Nephron progenitor cell (in vitro differentiated cells): ENCODE data around the gene NUP43.
"Not testable (repeated sequence)": the region's sequence is repeated elsewhere in the genome, so short reads cannot be mapped to it uniquely, and the experiment has no call there.

Experiments used
- DNase-seq: peaks from one replicate; pipeline ENCODE4 v3.0.0; 2021
- H3K27ac Mint-ChIP-seq: 2 replicates; pipeline ENCODE4 v1.8.0; 2021; ENCODE audit warnings: mild to moderate bottlenecking, moderate library complexity, mixed read lengths
- H3K27me3 Mint-ChIP-seq: 2 replicates; pipeline ENCODE4 v1.8.0; 2021; ENCODE audit warnings: mild to moderate bottlenecking, low read depth, mixed read lengths; ENCODE audit not compliant: poor library complexity
- H3K36me3 Mint-ChIP-seq: 2 replicates; pipeline ENCODE4 v1.8.0; 2021; ENCODE audit warnings: low read depth, mixed read lengths
- H3K4me1 Mint-ChIP-seq: 2 replicates; pipeline ENCODE4 v1.8.0; 2021; ENCODE audit warnings: mixed read lengths
- H3K4me3 Mint-ChIP-seq: 2 replicates; pipeline ENCODE4 v1.8.0; 2021; ENCODE audit warnings: mild to moderate bottlenecking, moderate library complexity, mixed read lengths
- H3K9me3 Mint-ChIP-seq: 2 replicates; pipeline ENCODE4 v1.8.0; 2021; ENCODE audit warnings: mild to moderate bottlenecking, moderate library complexity, mixed read lengths
- TF ChIP-seq, protein P1 (sequence below): fragments of 200-600 bp; sonication (generic); IDR thresholded peaks from 2 replicates; pipeline ENCODE4 v1.5.0; 2021; ENCODE audit warnings: antibody characterized with exemption

The NUP43 gene

DNA sequence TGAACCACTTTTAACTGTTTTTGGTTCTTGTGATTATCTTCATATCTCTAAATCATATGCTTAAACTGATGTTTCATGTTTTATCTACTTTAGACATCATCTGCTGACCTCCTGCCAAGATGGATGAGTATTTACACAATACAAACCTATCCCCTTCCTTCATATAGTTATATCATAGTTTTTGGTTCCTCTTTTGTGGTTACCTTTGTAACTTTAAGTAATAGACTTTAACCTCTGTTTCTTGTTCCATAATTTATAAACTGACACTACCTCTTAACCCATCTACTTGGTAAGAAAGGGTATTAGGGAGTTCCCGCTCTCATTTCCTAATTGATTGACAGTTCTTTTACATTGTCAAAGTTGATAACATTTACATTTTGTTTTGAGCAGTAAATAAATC is 15.1 kb upstream of the NUP43 start:
- peaks cover 2% of the 10 kb centered on the region for H3K27me3 Mint-ChIP-seq
- no peak overlapping the region for H3K4me3 Mint-ChIP-seq
- TF ChIP-seq, protein P1, sequence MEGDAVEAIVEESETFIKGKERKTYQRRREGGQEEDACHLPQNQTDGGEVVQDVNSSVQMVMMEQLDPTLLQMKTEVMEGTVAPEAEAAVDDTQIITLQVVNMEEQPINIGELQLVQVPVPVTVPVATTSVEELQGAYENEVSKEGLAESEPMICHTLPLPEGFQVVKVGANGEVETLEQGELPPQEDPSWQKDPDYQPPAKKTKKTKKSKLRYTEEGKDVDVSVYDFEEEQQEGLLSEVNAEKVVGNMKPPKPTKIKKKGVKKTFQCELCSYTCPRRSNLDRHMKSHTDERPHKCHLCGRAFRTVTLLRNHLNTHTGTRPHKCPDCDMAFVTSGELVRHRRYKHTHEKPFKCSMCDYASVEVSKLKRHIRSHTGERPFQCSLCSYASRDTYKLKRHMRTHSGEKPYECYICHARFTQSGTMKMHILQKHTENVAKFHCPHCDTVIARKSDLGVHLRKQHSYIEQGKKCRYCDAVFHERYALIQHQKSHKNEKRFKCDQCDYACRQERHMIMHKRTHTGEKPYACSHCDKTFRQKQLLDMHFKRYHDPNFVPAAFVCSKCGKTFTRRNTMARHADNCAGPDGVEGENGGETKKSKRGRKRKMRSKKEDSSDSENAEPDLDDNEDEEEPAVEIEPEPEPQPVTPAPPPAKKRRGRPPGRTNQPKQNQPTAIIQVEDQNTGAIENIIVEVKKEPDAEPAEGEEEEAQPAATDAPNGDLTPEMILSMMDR, result no peak

DNA sequence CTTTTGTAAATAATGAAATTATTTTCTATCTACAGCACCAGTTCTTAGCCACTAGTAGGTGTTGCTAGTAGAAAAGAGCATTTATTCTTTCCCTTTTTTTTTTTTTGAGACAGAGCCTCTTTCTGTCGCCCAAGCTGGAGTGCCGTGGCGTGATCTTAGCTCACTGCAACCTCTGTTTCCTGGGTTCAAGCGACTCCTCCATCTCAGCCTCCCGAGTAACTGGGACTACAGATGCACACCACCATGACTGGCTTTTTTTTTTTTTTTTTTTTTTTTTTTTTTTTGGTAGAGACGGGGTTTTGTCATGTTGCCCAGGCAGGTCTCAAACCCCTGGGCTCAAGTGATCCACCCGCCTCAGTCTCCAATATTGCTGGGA is 9.9 kb upstream of the NUP43 start:
- Mint-ChIP-seq H3K27ac (no peak overlapping the region), H3K9me3 (no peaks in the 10 kb centered on the region), H3K4me1 (peaks cover 7% of the 10 kb centered on the region), H3K36me3 (peaks cover 19% of the 10 kb centered on the region), H3K27me3 (no peaks in the 10 kb centered on the region), H3K4me3 (no peak overlapping the region)
- DNase-seq, result no peak
- TF ChIP-seq, protein P1, result no peak

More for the DNA sequence above, 15.1 kb upstream of the NUP43 start:
- H3K27ac Mint-ChIP-seq, result no peak overlapping the region
- peaks cover 47% of the 10 kb centered on the region for H3K36me3 Mint-ChIP-seq
- H3K9me3 Mint-ChIP-seq, result peaks cover 27% of the 10 kb centered on the region
- DNase-seq, result no peak
- H3K4me1 Mint-ChIP-seq, result no peaks in the 10 kb centered on the region

DNA sequence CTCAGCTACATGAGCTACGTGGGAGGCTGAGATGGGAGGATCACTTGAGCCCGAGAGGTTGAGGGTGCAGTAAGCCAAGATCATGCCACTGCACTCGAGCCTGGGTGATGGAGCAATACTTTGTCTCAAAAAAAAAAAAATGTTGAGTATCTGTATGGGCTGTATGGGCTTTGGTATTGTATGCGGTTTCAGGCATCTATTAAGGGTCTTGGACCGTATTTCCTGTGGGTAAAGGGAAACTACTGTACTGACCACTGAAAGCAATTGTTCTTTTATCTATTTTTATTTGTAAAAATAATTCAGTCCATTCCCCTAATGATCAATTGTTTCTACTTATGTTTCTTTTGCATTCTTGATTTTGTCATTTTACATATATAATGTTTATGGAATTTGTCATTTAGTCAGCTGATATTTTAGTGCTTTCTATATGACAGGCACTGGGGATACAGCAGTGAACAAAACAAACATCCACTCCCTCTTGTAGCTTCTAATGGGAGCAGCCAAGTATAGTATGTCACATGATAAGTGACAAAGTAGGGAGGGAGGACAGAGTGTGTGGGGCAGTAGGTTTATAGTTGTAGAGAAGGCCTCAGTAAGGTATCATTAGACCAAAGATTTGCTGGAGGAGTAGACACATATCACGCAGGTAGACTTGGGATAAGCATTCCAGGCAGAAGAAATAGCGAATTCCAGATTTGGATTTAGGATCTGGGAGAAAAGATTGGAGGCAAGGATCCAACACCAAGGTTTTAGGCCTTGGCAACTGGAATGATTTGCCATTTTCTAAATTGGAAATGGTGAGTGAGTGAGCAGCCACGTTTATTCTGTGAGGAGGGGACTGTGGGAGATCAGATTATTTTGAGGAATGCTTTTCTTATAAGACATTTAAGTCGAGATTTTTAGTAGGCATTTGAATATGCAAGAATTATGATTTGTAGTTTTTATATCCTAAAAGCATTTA is 9.3 kb upstream of the NUP43 start:
- no peak overlapping the region for H3K4me3 Mint-ChIP-seq
- H3K36me3 Mint-ChIP-seq, result peaks cover 19% of the 10 kb centered on the region
- no peaks in the 10 kb centered on the region for H3K27me3 Mint-ChIP-seq
- no peak for DNase-seq
- H3K9me3 Mint-ChIP-seq, result no peaks in the 10 kb centered on the region
- peak overlapping the region; percentile 40 for H3K27ac Mint-ChIP-seq
- TF ChIP-seq, protein P1, result no peak
- peaks cover 11% of the 10 kb centered on the region for H3K4me1 Mint-ChIP-seq

DNA sequence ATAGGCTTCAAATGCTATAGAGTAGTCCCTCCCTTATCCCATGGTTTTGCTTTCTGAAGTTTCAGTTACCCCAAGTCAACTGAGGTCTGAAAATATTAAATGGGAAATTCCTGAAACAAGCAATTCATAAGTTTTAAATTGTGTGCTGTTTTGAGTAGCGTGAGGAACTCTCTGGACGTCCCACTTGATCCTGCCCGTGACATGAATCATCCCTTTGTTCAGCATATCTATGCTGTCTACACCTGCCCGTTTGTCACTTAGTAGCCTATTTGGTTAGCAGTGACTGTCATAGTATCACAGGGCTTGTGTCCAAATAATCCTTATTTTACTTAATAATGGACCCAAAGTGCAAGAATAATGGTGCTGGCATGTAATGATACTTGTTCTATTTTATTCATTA is 8.2 kb upstream of the NUP43 start:
- peaks cover 14% of the 10 kb centered on the region for H3K4me1 Mint-ChIP-seq
- H3K4me3 Mint-ChIP-seq, result no peak overlapping the region
- H3K27me3 Mint-ChIP-seq, result no peaks in the 10 kb centered on the region
- no peak overlapping the region for H3K27ac Mint-ChIP-seq
- H3K36me3 Mint-ChIP-seq, result peaks cover 12% of the 10 kb centered on the region
- no peak for DNase-seq
- TF ChIP-seq, protein P1, result no peak
- H3K9me3 Mint-ChIP-seq, result no peaks in the 10 kb centered on the region

DNA sequence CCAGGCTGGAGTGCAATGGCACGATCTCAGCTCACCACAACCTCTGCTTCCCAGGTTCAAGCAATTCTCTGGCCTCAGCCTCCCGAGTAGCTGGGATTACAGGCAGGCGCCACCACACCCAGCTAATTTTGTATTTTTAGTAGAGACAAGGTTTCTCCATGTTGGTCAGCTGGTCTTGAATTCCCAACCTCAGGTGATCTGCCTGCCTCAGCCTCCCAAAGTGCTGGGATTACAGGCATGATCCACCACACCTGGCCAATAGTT is 7.0 kb upstream of the NUP43 start:
- not testable (repeated sequence) for H3K9me3 Mint-ChIP-seq, DNase-seq, H3K27ac Mint-ChIP-seq, H3K36me3 Mint-ChIP-seq, H3K4me3 Mint-ChIP-seq, H3K27me3 Mint-ChIP-seq
- H3K4me1 Mint-ChIP-seq, result peaks cover 14% of the 10 kb centered on the region

DNA sequence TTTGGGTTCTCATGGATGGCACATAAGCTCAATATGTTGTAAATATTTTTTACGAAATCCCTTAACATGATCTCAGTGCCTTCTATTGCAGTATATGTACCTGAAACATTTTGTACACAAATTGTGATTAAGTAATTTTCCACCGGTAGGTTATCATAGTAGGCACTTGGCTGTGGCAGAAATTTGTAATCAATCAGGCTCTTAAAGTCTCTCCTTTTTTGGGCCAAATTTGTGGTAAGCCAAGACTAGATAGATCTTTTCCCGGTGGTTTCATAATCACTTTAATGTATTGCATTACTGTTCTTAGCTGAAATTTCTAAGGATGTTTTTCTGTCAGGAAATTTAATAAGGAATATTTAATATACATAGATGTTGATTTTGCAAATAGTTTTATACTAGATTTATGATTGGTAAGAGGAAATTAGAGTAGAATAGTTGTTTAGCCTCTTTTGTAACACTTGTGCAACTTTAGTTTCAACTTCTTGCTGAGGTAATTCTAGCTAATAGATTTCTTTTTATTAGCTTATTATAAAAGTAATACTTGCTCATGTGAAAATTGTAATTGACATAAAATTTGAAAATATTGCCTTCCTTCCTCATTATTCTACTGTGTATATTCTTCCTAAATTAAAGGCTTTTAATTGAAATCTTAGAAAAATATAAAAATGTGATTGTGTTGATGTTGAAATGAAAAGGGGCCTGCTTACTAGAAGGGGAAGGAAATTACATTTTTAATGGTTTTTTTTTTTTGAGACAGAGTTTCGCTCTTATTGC is 6.5 kb upstream of the NUP43 start:
- no peak for DNase-seq
- Mint-ChIP-seq H3K36me3 (no peaks in the 10 kb centered on the region), H3K9me3 (no peaks in the 10 kb centered on the region), H3K27me3 (no peaks in the 10 kb centered on the region), H3K4me3 (no peak overlapping the region), H3K27ac (no peak overlapping the region), H3K4me1 (peaks cover 14% of the 10 kb centered on the region)
- TF ChIP-seq, protein P1, result no peak

DNA sequence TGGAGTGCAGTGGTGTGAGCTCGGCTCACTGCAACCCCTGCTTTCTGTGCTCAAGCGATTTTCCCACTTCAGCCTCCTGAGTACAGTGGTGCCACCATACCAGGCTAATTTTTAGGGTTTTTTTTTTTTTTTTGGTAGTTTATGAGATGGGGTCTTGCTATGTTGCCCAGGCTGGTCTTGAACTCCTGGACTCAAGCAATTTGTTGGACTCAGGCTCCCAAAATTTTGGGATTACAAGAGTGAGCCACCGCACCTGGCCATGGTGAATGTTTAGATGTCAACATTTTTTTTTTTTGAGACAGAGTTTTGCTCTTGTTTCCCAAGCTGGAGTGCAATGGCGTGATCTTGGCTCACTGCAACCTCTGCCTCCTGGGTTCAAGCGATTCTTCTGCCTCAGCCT is 5.6 kb upstream of the NUP43 start:
- H3K27me3 Mint-ChIP-seq, H3K36me3 Mint-ChIP-seq, DNase-seq, H3K4me3 Mint-ChIP-seq, H3K9me3 Mint-ChIP-seq, H3K27ac Mint-ChIP-seq: not testable (repeated sequence)
- peaks cover 19% of the 10 kb centered on the region for H3K4me1 Mint-ChIP-seq
